Fibroblast of lung (primary cell): Measurements from ENCODE around the gene MYOM3. TPM values are rescaled to one million over a fixed set of nuclear protein-coding genes. Genes with fewer than 3 reads are reported as not detected.
A peak's percentile ranks its signal among the peaks of the same experiment; 100 is the strongest.

Source experiments
- DNase-seq, 2 donors: peaks; one replicate each; pipeline versions ENCODE4 v3.0.0 to v3.0.0-alpha.2; 2010; ENCODE audit warnings: low read depth in 2 of 2
- H2AFZ ChIP-seq: 2 replicates; pipeline ENCODE4 v1.5.1; 2012; ENCODE audit warnings: low read length, control low read depth, inconsistent platforms
- H3K27ac ChIP-seq: 2 replicates; pipeline ENCODE4 v1.5.1; 2011; ENCODE audit warnings: low read length, control low read depth; ENCODE audit not compliant: insufficient read depth
- H3K27me3 ChIP-seq: 2 replicates; pipeline ENCODE4 v1.5.1; 2011; ENCODE audit warnings: mild to moderate bottlenecking, low read length; ENCODE audit not compliant: control insufficient read depth, insufficient read depth
- H3K36me3 ChIP-seq: 2 replicates; pipeline ENCODE4 v1.5.1; 2011; ENCODE audit warnings: low read length; ENCODE audit not compliant: control insufficient read depth, insufficient read depth
- H3K4me1 ChIP-seq: 2 replicates; pipeline ENCODE4 v1.5.1; 2011; ENCODE audit warnings: low read length; ENCODE audit not compliant: control insufficient read depth, insufficient read depth; ENCODE audit errors: extremely low read depth
- H3K4me2 ChIP-seq: 2 replicates; pipeline ENCODE4 v1.5.1; 2011; ENCODE audit warnings: low read length, control low read depth; ENCODE audit not compliant: insufficient read depth; ENCODE audit errors: extremely low read depth
- H3K4me3 ChIP-seq, 4 experiments: fragments of 200-600 bp in 1 of 4; sonication (generic) in 1 of 4; replicated peaks in 1 of 4; 2 replicates each; pipeline ENCODE4 v1.5.1; 2011 to 2016; ENCODE audit warnings: low read length in 4 of 4, low read depth in 3 of 4, mild to moderate bottlenecking in 3 of 4, control low read depth in 2 of 4, inconsistent platforms in 1 of 4, mixed read lengths in 1 of 4; ENCODE audit not compliant: insufficient read depth in 1 of 4; ENCODE audit errors: control extremely low read depth in 1 of 4
- H3K79me2 ChIP-seq: 2 replicates; pipeline ENCODE4 v1.5.1; 2012; ENCODE audit warnings: mild to moderate bottlenecking, low read length, inconsistent platforms; ENCODE audit not compliant: control insufficient read depth, insufficient read depth
- H3K9ac ChIP-seq: 2 replicates; pipeline ENCODE4 v1.5.1; 2011; ENCODE audit warnings: mild to moderate bottlenecking, low read length, control low read depth; ENCODE audit not compliant: insufficient read depth
- H3K9me3 ChIP-seq: 2 replicates; pipeline ENCODE4 v1.5.1; 2012; ENCODE audit warnings: low read depth, low read length; ENCODE audit not compliant: control insufficient read depth, insufficient read depth
- H4K20me1 ChIP-seq: 2 replicates; pipeline ENCODE4 v1.5.1; 2011; ENCODE audit warnings: low read length; ENCODE audit not compliant: control insufficient read depth, insufficient read depth; ENCODE audit errors: extremely low read depth
- CTCF ChIP-seq, 2 donors: IDR thresholded peaks in 1 of 2; conservative IDR thresholded peaks in 1 of 2; 1 replicate in 1 of 2; 2 replicates in 1 of 2; pipeline ENCODE4 v1.5.1; 2011 to 2012; ENCODE audit warnings: low read length in 2 of 2, control low read depth in 1 of 2, inconsistent platforms in 1 of 2, low read depth in 1 of 2, mild to moderate bottlenecking in 1 of 2
- EZH2 ChIP-seq: IDR thresholded peaks from 2 replicates; pipeline ENCODE4 v1.5.1; 2012; ENCODE audit warnings: low read length, control low read depth, mild to moderate bottlenecking; ENCODE audit errors: missing control alignments
- polyA plus RNA-seq, 2 donors: library from polyadenylated mRNA; depleted of rRNA in 1 of 2; stranded (reverse) in 1 of 2; unstranded in 1 of 2; fragments of >200 nt; gene quantifications; 2 replicates each; pipeline ENCODE4 v1.2.1, GENCODE V29; 2011 to 2012; ENCODE audit warnings: missing spikeins in 1 of 2
- total RNA-seq: library from RNA; depleted of rRNA; stranded (reverse); fragments of >200 nt; gene quantifications from 2 replicates; pipeline ENCODE4 v1.2.1, GENCODE V29; 2014

Gene MYOM3
- total and polyA plus RNA-seq, 2 donors (not counting 1 experiment from before 2014, with no cell fraction given), result not detected

GRCh38 chr1:24119859-24120756 is 8.2 kb upstream of the MYOM3 start:
- Histone ChIP-seq H4K20me1 (no peaks in the 10 kb centered on the region), H3K4me1 (no peaks in the 10 kb centered on the region), H3K9me3 (no peaks in the 10 kb centered on the region), H3K9ac (no peak overlapping the region), H3K27me3 (peaks cover 10% of the 10 kb centered on the region), H3K36me3 (no peaks in the 10 kb centered on the region), H3K4me2 (no peak overlapping the region), H3K4me3 (no peak overlapping the region), H2AFZ (no peak overlapping the region), H3K79me2 (no peaks in the 10 kb centered on the region), H3K27ac (no peak overlapping the region)
- DNase-seq, result peak in 1 of 2 donors; percentile 33
- no peak for TF ChIP-seq EZH2
- no peak for TF ChIP-seq CTCF (conservative IDR thresholded peaks at IDR 0.05 in 1 of 2, IDR thresholded peaks at IDR 0.05 in 1 of 2; ENCODE audit: low read depth in 1 of 2, low read length in 2 of 2)

- Histone ChIP-seq H2AFZ (no peak overlapping the region), H3K4me2 (no peak overlapping the region), H3K79me2 (no peaks in the 10 kb centered on the region), H3K36me3 (no peaks in the 10 kb centered on the region), H3K27ac (no peak overlapping the region), H3K4me1 (no peaks in the 10 kb centered on the region), H3K27me3 (peaks cover 13% of the 10 kb centered on the region), H4K20me1 (no peaks in the 10 kb centered on the region), H3K9me3 (no peaks in the 10 kb centered on the region), H3K4me3 (no peak overlapping the region), H3K9ac (no peak overlapping the region)
- no peak for TF ChIP-seq CTCF (conservative IDR thresholded peaks at IDR 0.05 in 1 of 2, IDR thresholded peaks at IDR 0.05 in 1 of 2; ENCODE audit: low read depth in 1 of 2, low read length in 2 of 2)
- TF ChIP-seq EZH2, result no peak
- DNase-seq, result no peak
These were observed 7.5 kb upstream of the MYOM3 start for GRCh38 chr1:24119489-24119858.

DNA sequence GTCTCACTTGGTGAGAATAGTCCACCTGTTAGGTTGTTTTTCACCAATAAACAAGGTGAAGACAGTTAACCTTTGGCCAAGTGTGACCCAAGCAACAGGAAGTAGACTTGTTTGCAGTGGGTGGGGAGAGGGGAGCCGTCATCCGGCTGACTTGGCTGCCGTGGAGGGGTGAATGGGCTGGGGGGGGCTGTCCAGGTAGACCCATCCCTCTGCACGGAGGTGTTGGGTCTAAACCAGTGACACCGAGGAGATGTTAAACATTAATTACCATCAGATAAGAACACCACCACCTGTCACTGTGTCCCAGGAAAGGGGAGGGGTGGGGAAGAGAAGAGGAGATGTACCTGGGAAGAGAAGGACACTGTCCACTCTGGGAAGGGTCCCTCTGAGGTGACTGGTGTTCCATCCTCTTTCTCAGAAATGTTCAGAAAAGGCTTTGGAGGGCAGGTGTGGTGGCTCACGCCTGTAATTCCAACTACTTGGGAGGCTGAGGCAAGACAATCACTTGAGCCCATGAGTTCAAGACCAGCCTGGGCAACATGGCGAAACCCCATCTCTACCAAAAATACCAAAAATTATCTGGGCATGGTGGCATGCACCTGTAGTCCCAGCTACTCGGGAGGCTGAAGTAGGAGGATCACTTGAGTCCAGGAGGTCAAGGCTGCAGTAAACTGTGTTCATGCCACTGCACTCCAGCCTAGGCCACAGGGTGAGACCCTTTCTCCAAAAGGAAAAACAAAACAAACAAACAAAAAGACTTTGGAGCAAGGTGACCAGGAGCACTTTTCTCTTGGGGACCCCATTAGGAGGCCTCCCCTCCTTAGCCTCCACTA is 6.7 kb upstream of the MYOM3 start:
- no peaks in the 10 kb centered on the region for H3K4me1 ChIP-seq
- TF ChIP-seq EZH2 (no peak), CTCF (conservative IDR thresholded peaks at IDR 0.05 in 1 of 2, IDR thresholded peaks at IDR 0.05 in 1 of 2; ENCODE audit: low read depth in 1 of 2, low read length in 2 of 2) (no peak)

More for the DNA sequence above, 6.7 kb upstream of the MYOM3 start:
- DNase-seq, result no peak
- Histone ChIP-seq H3K9ac (no peak overlapping the region), H3K79me2 (no peaks in the 10 kb centered on the region), H3K9me3 (no peaks in the 10 kb centered on the region), H3K36me3 (no peaks in the 10 kb centered on the region), H3K4me3 (no peak overlapping the region), H3K27ac (no peak overlapping the region), H3K4me2 (no peak overlapping the region), H4K20me1 (no peaks in the 10 kb centered on the region), H2AFZ (no peak overlapping the region), H3K27me3 (peaks cover 13% of the 10 kb centered on the region)
